Left lobe of liver (tissue), 2 donors: ENCODE data around the gene NARS2. TPM values are rescaled to one million over a fixed set of nuclear protein-coding genes. Genes with fewer than 3 reads are reported as not detected.
"Not testable (repeated sequence)": the region's sequence is repeated elsewhere in the genome, so short reads cannot be mapped to it uniquely, and the experiment has no call there.

Experiments
- ATAC-seq: fragments of 200-7000 bp; cut with Tn5 transposase; one replicate; pipeline ENCODE4 v1.9.1; 2020; ENCODE audit warnings: mild to moderate bottlenecking, moderate library complexity
- DNase-seq: peaks from one replicate; pipeline ENCODE4 v3.0.0-alpha.2; 2020; ENCODE audit warnings: low spot score
- total RNA-seq: library from RNA; stranded (reverse); gene quantifications from one replicate; pipeline ENCODE4 v1.2.1, GENCODE V29; 2021
- donor health status: DM: no; HTN: no; CAD: no; lungs with moderate emphysema.
- donor health status: DM: no; HTN: yes; CAD: no.

Gene NARS2
- 13.4 TPM for total RNA-seq

GRCh38 chr11:78574386-78575381 is at the start of gene NARS2:
Gene NARS2 (minus strand): TSS chr11:78574864. CDS start chr11:78574488, 376 bp downstream.
- DNase-seq = peak; percentile 98
- peak; percentile 97 for ATAC-seq

- DNase-seq (no peak), ATAC-seq (no peak)
Measured at GRCh38 chr11:78622666-78623065, 48.0 kb upstream of the NARS2 start.

- DNase-seq (no peak), ATAC-seq (no peak)
Measured at GRCh38 chr11:78620159-78620558, 45.5 kb upstream of the NARS2 start.

- no peak for ATAC-seq
Measured at GRCh38 chr11:78615724-78616123, 41.1 kb upstream of the NARS2 start.

GRCh38 chr11:78613378-78613813 is 38.7 kb upstream of the NARS2 start:
- ATAC-seq = no peak
- DNase-seq = no peak

More at GRCh38 chr11:78615724-78616123, 41.1 kb upstream of the NARS2 start:
- DNase-seq = no peak

- no peak for ATAC-seq
- no peak for DNase-seq
Measured at GRCh38 chr11:78612721-78613377, 38.2 kb upstream of the NARS2 start.

GRCh38 chr11:78609321-78609720 is 34.7 kb upstream of the NARS2 start:
- not testable (repeated sequence) for ATAC-seq, DNase-seq

GRCh38 chr11:78607696-78608095 is 33.0 kb upstream of the NARS2 start:
- DNase-seq (no peak), ATAC-seq (no peak)

GRCh38 chr11:78606667-78607066 is 32.0 kb upstream of the NARS2 start:
- DNase-seq (no peak), ATAC-seq (no peak)

GRCh38 chr11:78605296-78605695 is 30.6 kb upstream of the NARS2 start:
- DNase-seq (no peak), ATAC-seq (no peak)

GRCh38 chr11:78603792-78604191 is 29.1 kb upstream of the NARS2 start:
- DNase-seq (no peak), ATAC-seq (no peak)

GRCh38 chr11:78602771-78603170 is 28.1 kb upstream of the NARS2 start:
- not testable (repeated sequence) for ATAC-seq, DNase-seq

- not testable (repeated sequence) for DNase-seq, ATAC-seq
Measured at GRCh38 chr11:78601066-78601465, 26.4 kb upstream of the NARS2 start.

GRCh38 chr11:78597579-78597978 is 22.9 kb upstream of the NARS2 start:
- ATAC-seq = not testable (repeated sequence)

GRCh38 chr11:78595436-78596130 is 20.9 kb upstream of the NARS2 start:
- DNase-seq (no peak), ATAC-seq (no peak)

More at GRCh38 chr11:78597579-78597978, 22.9 kb upstream of the NARS2 start:
- DNase-seq = not testable (repeated sequence)

- DNase-seq = no peak
Measured at GRCh38 chr11:78594814-78595213, 20.1 kb upstream of the NARS2 start.

GRCh38 chr11:78588517-78588916 is 13.9 kb upstream of the NARS2 start:
- ATAC-seq (no peak), DNase-seq (no peak)

More at GRCh38 chr11:78594814-78595213, 20.1 kb upstream of the NARS2 start:
- ATAC-seq = no peak

- DNase-seq (no peak), ATAC-seq (no peak)
Measured at GRCh38 chr11:78587446-78587845, 12.8 kb upstream of the NARS2 start.

- ATAC-seq (peak; percentile 46), DNase-seq (no peak)
Measured at GRCh38 chr11:78586452-78587046, 11.9 kb upstream of the NARS2 start.

- DNase-seq (no peak), ATAC-seq (no peak)
Measured at GRCh38 chr11:78583889-78584288, 9.2 kb upstream of the NARS2 start.

GRCh38 chr11:78577495-78577894 is 2.8 kb upstream of the NARS2 start:
- ATAC-seq = no peak

More at GRCh38 chr11:78577495-78577894, 2.8 kb upstream of the NARS2 start:
- DNase-seq = no peak
